ENCODE data around the gene SORCS2.

SORCS2 gene

DNA sequence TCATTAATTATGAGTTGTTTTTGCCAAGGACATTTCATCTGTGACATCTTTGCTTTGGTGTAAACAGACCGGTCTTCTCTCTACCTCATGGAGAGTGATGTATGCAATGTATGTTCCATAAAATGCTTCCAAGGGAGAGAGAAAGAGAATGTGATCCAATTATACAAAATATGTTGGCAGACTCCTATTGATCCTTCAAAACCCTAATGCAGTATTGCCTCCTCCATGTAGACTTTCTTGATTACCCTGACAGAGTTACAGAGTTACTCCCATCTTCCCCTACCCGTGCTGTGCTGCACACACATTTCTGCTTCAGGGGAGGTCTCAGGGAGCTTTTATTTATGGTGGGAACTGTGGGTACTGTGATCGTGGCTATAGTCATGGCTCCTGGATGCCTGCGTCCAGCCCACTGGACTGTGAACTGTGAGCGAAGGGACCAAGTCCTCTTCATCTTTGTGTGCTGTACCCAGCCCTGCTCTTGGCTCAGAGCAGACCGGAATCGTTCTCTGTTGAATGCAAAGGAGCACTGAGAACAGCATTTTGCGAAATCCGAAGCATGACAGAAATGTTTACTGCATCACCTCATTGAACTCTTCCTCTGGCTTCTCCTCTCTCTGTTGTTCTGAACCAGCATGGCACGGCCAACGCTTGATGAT, 32.7 kb downstream of the SORCS2 start:
- DNase-seq: no peak

DNA sequence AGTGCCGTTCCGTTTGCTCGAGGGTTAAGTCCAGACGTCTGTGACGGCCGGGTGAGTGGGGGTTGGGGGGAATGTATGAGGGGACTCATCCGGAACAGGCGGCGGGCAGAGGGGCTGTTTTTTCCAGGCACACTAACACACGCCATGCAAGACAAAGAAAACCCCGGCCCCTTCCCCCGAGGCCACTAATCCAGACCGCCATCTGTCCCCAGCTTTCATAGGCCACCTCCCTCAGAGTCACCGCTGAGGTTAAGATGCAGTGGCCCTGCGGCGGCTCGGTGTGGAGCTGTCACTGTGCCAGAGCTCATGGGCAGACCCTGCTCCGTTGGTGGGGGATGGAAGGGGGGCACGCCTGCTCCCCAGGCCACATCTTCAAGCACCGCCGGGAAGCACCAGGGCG, 34.1 kb downstream of the SORCS2 start:
- DNase-seq: no peak

DNA sequence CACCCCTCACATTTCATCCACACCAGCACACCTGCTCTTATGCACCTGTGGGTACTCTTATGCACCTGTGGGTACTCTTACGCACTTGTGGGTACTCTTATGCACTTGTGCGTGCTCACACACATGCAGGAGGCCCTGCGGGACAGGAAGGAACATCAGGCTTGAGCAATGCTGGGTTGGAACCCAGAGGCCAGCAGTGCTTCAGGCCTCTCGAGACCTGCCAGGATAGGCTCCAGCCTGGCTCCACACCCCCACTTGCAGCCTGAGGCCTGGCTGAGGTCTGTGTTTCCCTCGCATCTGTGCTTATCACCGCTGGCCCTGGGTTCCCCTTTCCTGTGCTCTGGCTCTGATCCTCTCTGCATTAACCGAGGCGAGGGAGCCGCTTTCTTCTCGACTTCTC, 34.7 kb downstream of the SORCS2 start:
- DNase-seq: no peak

DNA sequence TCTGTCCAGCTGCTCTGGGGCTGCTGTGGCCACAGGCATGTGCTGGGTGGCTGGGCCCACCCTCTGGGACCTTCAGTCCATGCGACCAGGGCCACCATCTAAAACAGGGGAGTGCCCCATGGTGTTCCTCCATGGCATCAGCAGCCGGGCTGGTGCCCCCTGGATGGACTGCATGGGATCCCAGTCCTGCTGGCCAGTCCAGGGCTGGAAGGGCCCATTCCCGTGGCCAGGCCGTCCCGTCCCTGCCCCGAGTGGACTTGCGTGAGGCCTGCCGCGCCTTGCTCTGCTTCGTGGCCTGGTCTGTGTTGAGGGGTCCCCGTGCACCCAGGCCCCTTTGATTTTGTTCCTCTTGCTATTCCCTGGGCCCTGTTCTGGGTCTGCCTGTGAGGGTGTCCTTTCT, 36.4 kb downstream of the SORCS2 start:
- no peak for DNase-seq

DNA sequence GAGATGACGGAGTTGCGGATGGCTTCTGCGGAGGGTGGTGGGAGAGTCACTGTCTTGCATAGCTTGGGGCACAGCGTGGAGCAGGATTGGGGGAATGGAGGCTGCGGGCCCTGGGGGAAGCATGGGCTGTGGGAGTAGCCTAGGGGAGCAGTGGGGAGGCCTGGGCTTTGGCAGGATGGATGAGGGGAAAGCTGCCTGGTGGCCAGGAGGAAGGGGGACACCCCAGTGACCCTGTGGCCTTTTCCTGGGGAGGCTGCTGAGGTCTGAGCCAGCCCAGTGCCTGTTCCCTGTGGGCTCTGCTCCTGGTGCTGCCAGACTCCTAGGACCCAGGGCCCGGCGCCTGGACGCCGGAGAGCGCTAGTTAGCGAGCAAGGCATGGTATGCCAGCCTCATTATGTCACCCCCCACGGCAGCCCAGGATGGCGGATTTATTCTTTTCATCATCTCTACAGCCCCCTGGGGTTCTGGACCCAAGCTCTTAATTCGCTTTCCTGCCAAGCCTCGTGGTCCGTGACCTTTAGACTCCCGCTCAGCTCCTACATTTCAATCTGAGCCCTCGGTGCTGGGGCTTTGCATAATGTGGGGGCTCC, 39.8 kb downstream of the SORCS2 start:
- no peak for DNase-seq

DNA sequence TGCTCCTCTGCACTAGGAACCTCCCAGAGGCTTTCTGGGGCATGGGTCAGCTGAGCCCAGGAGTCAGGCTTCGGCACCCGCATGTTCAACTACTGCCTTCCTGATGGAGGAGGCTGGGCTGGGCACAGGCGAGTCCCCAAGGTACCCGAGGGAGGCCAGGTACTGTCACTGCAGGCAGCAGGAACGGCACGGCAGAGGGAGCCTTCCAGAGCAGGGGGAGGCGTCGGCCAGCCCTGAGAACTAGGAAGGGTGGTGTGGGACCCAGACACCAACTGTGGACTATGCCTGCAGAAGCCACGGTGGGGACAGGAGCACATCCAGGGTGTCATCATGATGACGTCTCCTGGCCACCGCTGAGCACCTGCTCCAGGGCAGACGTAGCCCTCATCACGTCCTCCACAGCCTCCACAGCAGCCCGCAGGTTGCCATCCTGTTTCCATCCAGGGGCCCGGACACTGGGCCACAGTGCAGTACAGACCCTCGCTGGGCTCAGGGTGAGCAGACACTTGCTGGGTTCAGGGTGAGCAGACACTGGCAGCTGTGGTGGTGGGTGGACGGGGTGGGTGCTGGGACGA, 40.8 kb downstream of the SORCS2 start:
- no peak for DNase-seq

DNA sequence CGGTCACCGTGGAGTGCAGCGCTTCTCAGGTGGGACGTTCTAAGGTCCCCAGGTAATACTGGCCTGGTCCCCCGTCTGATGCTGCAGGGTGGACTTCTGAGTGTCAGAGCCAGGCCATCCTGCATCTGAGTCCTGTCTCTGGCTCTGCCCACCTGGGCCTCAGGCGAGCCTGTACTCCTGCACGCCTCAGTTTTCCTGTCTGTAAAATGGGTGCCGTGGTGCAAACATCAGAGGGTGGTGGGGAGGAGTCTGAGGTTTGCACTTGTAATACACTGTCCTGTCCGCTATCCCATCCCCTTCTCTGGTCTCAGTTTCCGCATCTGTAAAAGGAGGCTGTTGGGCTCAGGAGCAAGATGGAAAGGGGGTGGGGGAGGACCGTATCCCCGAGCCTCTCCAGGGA, 41.3 kb downstream of the SORCS2 start:
- DNase-seq: no peak

DNA sequence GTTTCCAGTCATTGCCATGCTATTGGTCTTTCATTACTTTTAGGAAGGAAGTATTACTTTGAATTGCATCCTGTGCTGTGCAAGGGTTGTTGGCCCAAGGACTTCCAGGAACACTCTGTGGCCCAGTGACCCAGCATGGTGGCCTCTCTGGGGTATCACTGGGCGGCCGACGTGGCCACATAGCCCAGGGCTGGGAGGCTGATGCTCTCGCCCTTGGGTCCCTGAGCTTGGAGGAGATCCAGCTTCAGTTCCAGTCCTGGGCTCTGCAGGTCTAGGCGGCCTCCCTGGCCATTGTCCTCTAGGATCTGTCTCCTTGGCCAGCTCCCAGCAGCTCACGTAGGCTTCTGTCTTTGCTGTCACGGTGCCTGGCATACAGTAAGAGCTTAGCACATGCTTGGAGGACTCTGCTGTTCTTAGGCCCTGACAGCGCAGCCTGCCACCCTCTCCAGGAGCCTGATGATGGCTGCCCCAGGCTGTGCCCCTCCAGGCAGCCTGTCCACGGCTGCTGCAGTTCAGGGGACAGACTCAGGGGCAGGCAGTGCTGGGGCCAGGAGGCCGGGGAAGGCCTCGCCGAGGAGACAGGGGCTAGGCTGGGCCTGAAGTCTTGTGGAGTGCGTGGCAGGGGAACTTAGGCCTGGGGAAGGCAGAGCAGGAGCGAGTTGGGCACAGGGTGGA, 42.2 kb downstream of the SORCS2 start:
- DNase-seq: no peak

DNA sequence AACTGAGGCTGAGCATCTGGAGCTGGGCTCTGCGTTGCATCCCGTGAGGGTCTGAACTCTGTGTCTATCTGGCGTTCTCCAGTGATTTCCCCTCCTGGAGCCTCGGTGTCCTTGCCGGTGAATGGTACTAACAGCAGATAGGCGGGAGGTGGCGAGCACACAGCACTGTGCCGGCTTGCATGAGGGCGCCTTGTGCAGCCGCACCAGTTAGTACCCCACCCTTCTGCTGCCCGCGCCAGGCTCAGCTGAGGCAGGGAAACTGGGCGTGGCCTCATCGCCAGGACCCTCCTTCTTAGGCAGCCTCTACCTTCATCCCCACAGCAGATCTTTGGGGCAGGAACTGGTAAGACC, 42.7 kb downstream of the SORCS2 start:
- DNase-seq: no peak

DNA sequence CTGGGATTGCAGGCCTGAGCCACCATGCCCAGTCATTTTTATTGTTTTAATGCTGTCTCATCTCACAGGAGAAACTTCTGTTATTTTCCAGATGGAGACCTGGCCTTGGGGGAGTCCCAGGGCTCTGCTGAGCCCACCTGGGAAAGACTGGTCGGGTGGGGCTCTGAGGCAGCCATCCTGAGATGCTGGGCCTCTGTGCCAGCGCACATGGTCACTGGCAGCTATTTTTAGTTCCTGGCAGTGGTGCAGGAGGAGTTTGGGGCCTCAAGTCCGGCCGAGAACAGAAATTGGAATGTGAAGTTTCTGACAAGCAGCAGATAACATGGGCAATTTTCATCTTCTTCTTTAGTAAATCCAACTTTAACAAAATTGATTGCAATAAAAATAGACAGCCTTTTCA, 44.5 kb downstream of the SORCS2 start:
- DNase-seq: no peak

DNA sequence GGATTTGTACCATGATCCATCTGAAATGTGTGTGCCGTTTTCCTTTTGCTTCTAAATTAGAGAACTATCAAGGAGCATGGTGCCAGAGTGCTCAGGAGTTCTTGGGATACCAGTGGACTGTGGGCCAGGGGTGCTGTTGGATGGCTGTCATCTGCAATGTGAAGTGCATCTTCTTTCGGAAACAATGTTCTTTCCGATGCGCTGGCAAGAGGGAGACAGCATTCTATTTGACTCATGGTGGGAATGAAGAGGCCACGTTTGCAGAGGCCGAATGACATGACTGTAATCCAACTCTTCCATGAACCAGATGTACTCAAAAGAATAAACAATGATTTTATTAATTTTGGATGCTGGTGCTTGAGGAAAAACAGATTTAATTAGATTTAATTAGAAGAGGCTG, 45.5 kb downstream of the SORCS2 start:
- DNase-seq: no peak

DNA sequence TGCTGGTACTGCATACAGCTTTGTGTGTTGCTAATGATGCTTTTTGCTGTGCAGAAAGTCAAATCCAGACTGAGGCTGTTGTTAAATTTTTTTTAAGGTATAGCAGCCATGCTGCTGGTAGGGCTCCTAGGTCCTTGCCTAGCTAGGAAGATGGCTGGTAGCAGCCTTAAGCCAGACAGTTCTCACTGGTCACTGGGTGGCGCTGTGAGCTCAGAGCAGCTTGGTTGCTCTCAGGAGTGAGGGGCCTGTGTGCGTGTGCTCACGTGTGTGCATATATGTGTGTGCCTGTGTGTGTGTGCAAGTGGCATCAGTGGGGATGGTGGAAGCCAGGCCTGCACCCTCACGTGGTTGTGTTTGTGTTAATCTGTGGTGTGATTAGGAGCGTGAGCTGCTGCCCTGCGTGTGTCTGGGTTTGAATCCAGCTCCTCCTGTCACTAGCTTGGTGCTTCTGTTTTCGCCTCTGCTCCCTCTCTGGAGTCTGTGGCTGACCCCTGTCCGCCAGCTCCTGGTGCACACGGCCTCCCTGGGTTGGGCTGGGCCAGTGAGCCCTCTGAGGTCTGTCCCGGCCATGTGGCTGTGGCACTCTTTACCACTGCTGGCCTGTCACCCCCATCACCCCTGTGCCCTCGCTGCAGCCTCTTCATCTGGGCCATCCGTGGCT, 46.1 kb downstream of the SORCS2 start:
- no peak for DNase-seq

DNA sequence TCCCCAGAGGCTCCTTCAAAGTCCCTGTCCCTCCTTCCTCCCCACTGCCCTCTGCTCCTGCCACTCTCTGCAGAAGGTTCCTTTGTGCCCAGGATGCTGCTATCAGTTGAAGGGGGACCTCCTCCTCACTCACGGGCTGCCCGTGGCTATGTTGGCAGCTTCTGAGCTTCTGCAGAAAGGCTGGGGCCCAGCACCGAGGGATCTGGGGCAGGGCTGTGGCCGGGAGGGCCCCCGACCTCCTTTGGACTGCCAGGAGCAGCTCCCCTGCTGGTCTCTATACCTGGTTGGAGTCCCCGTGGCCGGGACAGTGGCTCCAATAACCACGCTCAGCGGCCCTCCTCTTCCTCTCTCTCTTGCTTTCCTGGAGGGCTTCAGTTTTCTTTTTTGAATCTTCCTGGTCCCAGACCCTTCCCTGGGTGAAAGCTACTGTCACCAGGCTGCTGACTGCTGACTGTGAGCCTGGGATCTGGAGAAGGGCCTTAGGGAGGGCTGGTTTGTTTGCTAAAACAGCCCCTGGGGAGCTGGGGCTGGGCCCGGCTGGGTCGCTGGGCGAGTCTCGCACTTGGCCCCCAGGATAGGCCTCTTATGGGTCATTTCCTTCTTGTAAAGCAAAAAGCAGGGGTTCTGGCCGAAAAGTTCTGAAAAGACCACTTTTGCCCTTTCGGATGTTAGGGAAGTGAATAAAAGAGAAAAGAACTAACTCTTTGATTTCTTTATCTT, 46.9 kb downstream of the SORCS2 start:
- DNase-seq: no peak

DNA sequence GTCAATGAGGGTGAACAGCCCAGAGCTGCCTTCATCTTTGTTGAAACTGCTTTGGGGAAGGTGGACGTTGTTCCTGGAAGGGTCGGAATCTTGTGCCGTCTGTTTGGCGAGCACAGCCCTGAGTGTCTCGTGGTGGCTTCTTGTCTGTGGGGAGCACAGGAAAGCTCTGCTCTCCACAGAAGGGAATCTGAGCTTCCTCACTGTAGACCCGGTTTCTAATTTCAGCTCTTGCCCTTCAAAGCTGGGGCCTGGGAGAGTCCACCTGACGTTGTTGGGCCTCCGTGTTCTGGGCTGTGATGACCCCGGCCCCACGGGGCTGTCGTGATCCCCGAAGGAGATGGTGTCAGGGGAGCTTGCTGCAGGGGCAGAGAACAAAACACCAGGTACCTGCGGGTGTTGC, 47.5 kb downstream of the SORCS2 start:
- DNase-seq: no peak

DNA sequence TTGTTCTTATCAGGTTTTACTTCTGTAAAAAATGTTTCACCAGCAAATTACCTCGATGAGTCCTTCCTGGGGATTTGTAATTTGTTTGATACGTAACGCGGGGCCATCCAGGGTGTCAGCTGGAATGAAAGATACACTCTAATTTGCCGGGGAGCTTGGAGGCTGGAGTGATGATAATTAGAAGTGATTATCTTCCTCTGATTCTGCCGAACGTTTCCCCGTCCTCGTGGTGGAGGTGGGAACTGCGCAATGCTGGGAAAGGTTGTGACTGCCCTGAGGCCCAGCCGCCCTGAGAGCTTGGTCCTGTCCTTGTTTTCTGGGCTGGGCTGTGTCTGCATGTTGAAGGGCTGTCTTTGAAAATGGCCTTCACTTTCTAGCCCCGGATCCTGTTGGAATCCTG, 48.0 kb downstream of the SORCS2 start:
- DNase-seq: no peak

DNA sequence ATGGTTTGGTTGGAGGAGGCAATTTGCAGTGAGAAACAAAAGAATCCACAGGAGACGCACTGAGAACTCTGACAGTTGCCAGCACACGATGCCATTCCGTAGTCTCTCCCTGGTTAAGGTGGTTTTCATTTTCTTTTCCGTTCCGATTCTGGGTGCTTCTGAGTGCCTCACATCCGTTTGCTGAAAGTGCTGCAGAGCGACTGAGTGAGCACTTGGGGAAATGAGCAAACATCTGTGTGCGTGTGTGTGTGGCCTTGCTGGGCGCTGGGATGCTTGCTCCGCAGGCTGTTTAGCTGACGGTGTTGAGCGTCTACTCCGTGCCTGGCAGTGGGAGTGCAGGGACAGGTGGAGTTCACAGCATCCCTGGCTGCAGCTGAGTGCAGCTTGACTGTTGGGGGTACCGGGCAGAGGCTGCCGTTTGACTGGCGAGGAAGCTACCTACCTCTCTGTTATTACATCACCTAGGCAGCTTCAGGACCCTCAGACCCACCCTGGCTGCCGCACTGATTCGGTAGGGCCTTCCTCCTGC, 49.3 kb downstream of the SORCS2 start:
- no peak for DNase-seq

DNA sequence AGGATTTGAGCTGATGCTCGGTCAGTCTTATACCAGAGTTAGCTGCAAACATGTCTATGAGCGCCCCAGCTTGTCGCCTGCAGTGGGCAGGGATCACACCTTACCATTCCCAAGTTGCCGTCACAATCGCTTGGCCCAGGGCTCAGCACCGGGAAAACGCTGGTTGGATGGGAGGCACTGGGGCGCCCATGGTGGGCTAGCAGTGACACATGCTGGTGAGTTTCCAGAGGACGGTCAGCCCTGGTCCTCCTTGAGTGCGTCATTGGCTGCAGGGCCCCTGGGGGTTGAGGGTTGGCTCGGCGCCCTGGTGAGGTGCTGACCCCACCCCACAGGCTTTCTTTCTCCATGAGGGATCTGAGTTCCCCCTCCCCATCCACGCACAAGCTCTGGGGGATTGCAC, 50.4 kb downstream of the SORCS2 start:
- DNase-seq: no peak

DNA sequence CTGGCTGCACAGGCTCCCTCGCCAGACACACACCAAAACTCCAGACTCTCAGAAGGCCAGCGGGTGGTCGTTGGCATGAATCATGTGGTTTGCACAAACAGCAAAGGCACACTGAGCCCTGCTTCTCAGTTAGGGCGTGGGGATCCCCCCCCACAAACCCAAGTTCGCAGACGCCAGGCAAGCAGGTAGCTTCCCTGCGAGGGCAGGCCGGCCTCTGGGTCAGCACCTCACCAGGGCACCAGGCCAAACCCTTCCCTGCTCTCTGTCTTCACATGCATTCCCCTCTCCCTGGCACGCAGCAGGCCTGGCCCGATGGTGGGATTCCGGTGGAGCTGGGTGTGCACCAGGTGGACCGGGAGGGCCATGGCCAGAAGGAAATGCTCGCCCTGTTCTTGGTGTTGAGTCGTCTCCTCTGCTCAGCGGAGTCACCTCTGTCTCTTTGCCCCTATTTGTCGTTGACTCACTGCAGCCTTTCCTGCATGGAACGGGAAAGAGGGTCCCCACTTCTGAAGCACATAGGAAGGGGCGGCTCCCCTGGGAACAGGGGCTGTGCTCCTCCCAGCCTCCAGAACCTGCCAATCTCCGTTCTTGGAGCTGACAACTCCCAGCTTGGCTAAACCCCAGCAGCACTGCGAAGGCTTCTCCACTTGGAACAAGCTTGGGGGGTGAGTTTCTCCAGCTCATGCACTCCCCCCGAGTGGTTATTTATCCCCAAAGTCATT, 51.4 kb downstream of the SORCS2 start:
- DNase-seq: no peak

DNA sequence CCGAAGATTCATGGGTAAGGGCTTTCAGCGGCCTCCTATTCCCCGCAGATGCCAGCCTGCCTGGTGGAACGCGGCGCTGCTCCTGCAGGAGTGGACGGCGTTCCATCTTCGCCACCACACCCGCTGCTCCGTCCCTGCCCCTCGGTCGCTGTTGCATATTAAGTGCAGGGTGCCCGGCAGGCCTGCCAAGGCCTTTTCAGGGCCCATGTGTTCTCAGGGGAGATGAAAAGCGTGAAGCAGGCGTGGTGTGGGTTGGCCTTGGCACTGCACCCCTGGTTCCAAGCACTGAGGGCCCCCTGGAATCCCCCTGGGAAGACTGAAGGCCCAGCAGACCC, 52.0 kb downstream of the SORCS2 start:
- no peak for DNase-seq

DNA sequence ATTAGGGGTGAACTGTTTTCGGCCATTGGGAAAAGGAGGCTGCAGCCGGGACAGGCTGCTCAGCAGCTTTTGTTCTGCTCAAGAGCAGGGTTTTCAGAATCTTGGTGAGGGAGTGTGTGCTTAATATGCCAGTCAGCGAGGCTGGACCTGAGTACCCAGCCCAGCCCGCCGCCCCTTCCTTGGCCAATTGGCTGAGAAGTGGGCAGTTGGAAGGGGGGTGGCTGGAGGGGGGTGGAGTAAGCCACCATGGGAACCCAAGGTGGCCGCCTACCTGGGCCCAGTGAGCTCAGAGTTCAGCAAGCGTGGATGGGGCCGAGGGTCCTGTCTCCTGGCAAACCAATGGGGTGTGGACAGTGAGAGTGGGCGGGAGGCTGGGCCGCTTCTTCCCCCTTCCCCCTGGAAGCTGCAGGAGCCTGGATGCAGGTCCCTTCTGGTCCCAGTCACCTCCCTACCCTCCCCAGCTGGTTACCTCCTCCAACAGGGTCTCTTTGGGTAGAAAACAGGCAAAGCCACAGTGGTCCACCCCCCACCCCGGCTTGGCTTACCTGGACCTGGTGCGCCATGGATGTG, 52.5 kb downstream of the SORCS2 start:
- DNase-seq: no peak

DNA sequence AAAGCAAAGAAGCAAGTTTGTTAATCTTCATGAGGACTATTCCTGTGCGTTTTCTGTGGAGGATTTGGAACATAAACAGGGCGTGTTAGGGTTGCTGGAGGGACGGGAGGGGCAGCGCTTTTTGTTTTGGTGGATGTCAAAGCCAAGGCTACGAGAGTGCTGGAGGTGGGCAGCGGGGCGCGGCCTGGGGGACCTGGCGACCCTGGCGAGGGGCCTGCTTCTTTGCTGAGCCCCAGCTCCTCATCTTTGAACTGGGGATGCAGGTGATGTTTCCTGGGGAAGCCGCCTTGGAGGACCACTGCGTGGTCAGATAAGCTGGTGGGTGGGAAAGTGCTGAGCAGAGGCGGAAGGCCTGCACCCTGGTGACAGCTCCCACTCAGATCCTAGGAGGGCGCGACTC, 55.2 kb downstream of the SORCS2 start:
- DNase-seq: no peak

DNA sequence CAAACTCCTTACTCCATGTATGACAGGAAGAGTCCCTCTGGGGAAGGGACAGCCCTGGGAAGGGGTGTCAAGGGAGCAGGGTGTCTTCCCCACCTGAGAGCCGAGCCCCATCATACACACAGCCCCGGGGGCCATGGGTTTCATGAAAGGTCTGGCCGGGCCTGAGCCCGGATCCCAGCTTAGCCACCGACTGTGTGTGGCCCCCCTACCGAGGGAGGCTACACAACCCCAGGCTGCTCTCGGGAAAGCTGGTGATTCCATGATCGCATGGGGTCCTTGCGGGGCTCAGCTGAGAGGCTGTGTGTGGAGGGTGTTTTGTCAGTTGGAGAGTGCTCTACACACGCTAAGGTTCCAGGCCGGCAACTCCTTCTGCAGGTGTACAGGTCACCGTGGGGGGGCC, 55.6 kb downstream of the SORCS2 start:
- no peak for DNase-seq
